H9 (cell line): Measurements from ENCODE around the gene SPDYA. TPM values are rescaled to one million over a fixed set of nuclear protein-coding genes. Genes with fewer than 3 reads are reported as not detected.

Experiments
- DNase-seq: peaks from one replicate; pipeline ENCODE4 v3.0.0-alpha.2; 2017
- H2AFZ ChIP-seq: one replicate; pipeline ENCODE4 v1.6.1; 2013; ENCODE audit warnings: mild to moderate bottlenecking, low read length, control low read depth, moderate library complexity
- H2AK5ac ChIP-seq: 2 replicates; pipeline ENCODE4 v1.6.1; 2013; ENCODE audit warnings: low read length, control low read depth, mixed read lengths; ENCODE audit not compliant: insufficient read length
- H2BK120ac ChIP-seq: one replicate; pipeline ENCODE4 v1.6.1; 2013; ENCODE audit warnings: low read depth, mild to moderate bottlenecking, low read length, control low read depth, inconsistent platforms; ENCODE audit not compliant: poor library complexity, severe bottlenecking
- H2BK12ac ChIP-seq: 2 replicates; pipeline ENCODE4 v1.6.1; 2013; ENCODE audit warnings: low read length, control low read depth, mixed read lengths, low read depth; ENCODE audit not compliant: insufficient read length
- H2BK15ac ChIP-seq: 2 replicates; pipeline ENCODE4 v1.6.1; 2013; ENCODE audit warnings: low read depth, low read length, control low read depth
- H2BK20ac ChIP-seq: one replicate; pipeline ENCODE4 v1.6.1; 2013; ENCODE audit warnings: low read depth, mild to moderate bottlenecking, low read length, control low read depth, inconsistent platforms; ENCODE audit not compliant: poor library complexity, severe bottlenecking
- H2BK5ac ChIP-seq: 2 replicates; pipeline ENCODE4 v1.6.1; 2013; ENCODE audit warnings: low read length, control low read depth, mixed read lengths; ENCODE audit not compliant: insufficient read length
- H3K14ac ChIP-seq: 2 replicates; pipeline ENCODE4 v1.6.1; 2013; ENCODE audit warnings: low read length, control low read depth; ENCODE audit not compliant: insufficient read depth
- H3K18ac ChIP-seq: 2 replicates; pipeline ENCODE4 v1.6.1; 2013; ENCODE audit warnings: low read depth, mild to moderate bottlenecking, mixed read lengths, low read length, control low read depth; ENCODE audit not compliant: insufficient read length
- H3K23ac ChIP-seq: 2 replicates; pipeline ENCODE4 v1.6.1; 2013; ENCODE audit warnings: low read length, control low read depth, mixed read lengths, low read depth; ENCODE audit not compliant: insufficient read length
- H3K23me2 ChIP-seq: 2 replicates; pipeline ENCODE4 v1.6.1; 2013; ENCODE audit warnings: low read depth, mild to moderate bottlenecking, mixed read lengths, low read length, control low read depth; ENCODE audit not compliant: insufficient read length, poor library complexity, severe bottlenecking
- H3K27ac ChIP-seq: 2 replicates; pipeline ENCODE4 v1.5.1; 2013; ENCODE audit warnings: low read length, control low read depth, mixed read lengths, low read depth; ENCODE audit not compliant: insufficient read length
- H3K27me3 ChIP-seq: 2 replicates; pipeline ENCODE4 v1.6.1; 2013; ENCODE audit warnings: low read length, control low read depth, inconsistent platforms; ENCODE audit not compliant: insufficient read depth
- H3K4ac ChIP-seq: 2 replicates; pipeline ENCODE4 v1.6.1; 2013; ENCODE audit warnings: low read depth, mild to moderate bottlenecking, control low read depth, inconsistent platforms, low read length, moderate library complexity
- H3K4me1 ChIP-seq: 2 replicates; pipeline ENCODE4 v1.6.1; 2013; ENCODE audit warnings: low read length, control low read depth, inconsistent platforms; ENCODE audit not compliant: insufficient read depth
- H3K4me2 ChIP-seq: 2 replicates; pipeline ENCODE4 v1.6.1; 2013; ENCODE audit warnings: low read length, control low read depth, mixed read lengths; ENCODE audit not compliant: insufficient read length, insufficient read depth
- H3K56ac ChIP-seq: 2 replicates; pipeline ENCODE4 v1.6.1; 2013; ENCODE audit warnings: low read depth, mild to moderate bottlenecking, mixed read lengths, low read length, control low read depth; ENCODE audit not compliant: insufficient read length
- H3K79me1 ChIP-seq: 2 replicates; pipeline ENCODE4 v1.6.1; 2013; ENCODE audit warnings: low read depth, mild to moderate bottlenecking, moderate library complexity, low read length, control low read depth, inconsistent platforms; ENCODE audit not compliant: insufficient read depth, poor library complexity, severe bottlenecking
- H3K79me2 ChIP-seq: 2 replicates; pipeline ENCODE4 v1.6.1; 2013; ENCODE audit warnings: low read length, control low read depth, inconsistent platforms; ENCODE audit not compliant: insufficient read depth
- H3K9ac ChIP-seq: 2 replicates; pipeline ENCODE4 v1.6.1; 2013; ENCODE audit warnings: low read length, control low read depth, mixed read lengths; ENCODE audit not compliant: insufficient read length; ENCODE audit errors: extremely low read depth
- H3K9me3 ChIP-seq: one replicate; pipeline ENCODE4 v1.6.1; 2013; ENCODE audit warnings: low read depth, low read length, inconsistent platforms; ENCODE audit not compliant: control insufficient read depth
- H3T11ph ChIP-seq: one replicate; pipeline ENCODE4 v1.6.1; 2013; ENCODE audit warnings: mild to moderate bottlenecking, low read length, control low read depth, inconsistent platforms
- H4K20me1 ChIP-seq: one replicate; pipeline ENCODE4 v1.6.1; 2013; ENCODE audit not compliant: control insufficient read depth, insufficient read length, insufficient read depth
- H4K5ac ChIP-seq: 2 replicates; pipeline ENCODE4 v1.6.1; 2013; ENCODE audit warnings: low read depth, mild to moderate bottlenecking, mixed read lengths, low read length, control low read depth; ENCODE audit not compliant: insufficient read length
- H4K8ac ChIP-seq: replicated peaks from 2 replicates; pipeline ENCODE4 v1.6.1; 2013; ENCODE audit warnings: low read length, control low read depth, mixed read lengths, low read depth; ENCODE audit not compliant: insufficient read length
- H4K91ac ChIP-seq: 2 replicates; pipeline ENCODE4 v1.6.1; 2013; ENCODE audit warnings: low read depth, mild to moderate bottlenecking, moderate library complexity, mixed read lengths, low read length, control low read depth; ENCODE audit not compliant: insufficient read length
- H3K27ac Mint-ChIP-seq, 3 experiments: 2 replicates in 2 of 3; 3 replicates in 1 of 3; pipeline ENCODE4 v1.8.0; 2020 to 2021; ENCODE audit warnings: mixed read lengths in 3 of 3, mild to moderate bottlenecking in 1 of 3, moderate library complexity in 1 of 3
- H3K27me3 Mint-ChIP-seq: 2 replicates; pipeline ENCODE4 v1.8.0; 2021; ENCODE audit warnings: low read depth, mild to moderate bottlenecking, moderate library complexity, mixed read lengths
- H3K36me3 Mint-ChIP-seq, 3 experiments: 2 replicates in 2 of 3; 3 replicates in 1 of 3; pipeline ENCODE4 v1.8.0; 2020 to 2021; ENCODE audit warnings: low read depth in 3 of 3, mixed read lengths in 3 of 3; ENCODE audit not compliant: insufficient read depth in 1 of 3
- H3K4me1 Mint-ChIP-seq, 2 experiments: 2 replicates each; pipeline ENCODE4 v1.8.0; 2020; ENCODE audit warnings: mixed read lengths in 2 of 2
- H3K4me3 Mint-ChIP-seq, 2 experiments: 2 replicates in 1 of 2; 3 replicates in 1 of 2; pipeline ENCODE4 v1.8.0; 2020 to 2021; ENCODE audit warnings: mild to moderate bottlenecking in 2 of 2, mixed read lengths in 2 of 2, moderate library complexity in 1 of 2
- H3K9me3 Mint-ChIP-seq, 2 experiments: 2 replicates in 1 of 2; 3 replicates in 1 of 2; pipeline ENCODE4 v1.8.0; 2020; ENCODE audit warnings: mild to moderate bottlenecking in 2 of 2, mixed read lengths in 2 of 2, moderate library complexity in 1 of 2
- WGBS: extraction: QIAGEN DNeasy Blood & Tissue Kit; methylation state at CpG from one replicate; pipeline ENCODE4 v1.1.7; 2013; ENCODE audit warnings: missing lambda C conversion rate, low lambda C conversion rate, mixed read lengths; ENCODE audit not compliant: insufficient read length; ENCODE audit errors: extremely low coverage; 5-methylcytosine and 5-hydroxymethylcytosine counted together
- total RNA-seq: library from RNA; stranded (reverse); gene quantifications from 2 replicates; pipeline ENCODE4 v1.2.1, GENCODE V29; 2021
- TF ChIP-seq, protein P1 (sequence below): fragments of 200-600 bp; sonication (generic); conservative IDR thresholded peaks from 3 replicates; pipeline ENCODE4 v1.8.0; 2021; ENCODE audit warnings: antibody characterized with exemption, mild to moderate bottlenecking

Gene SPDYA
- total RNA-seq, 1 experiment from 2014 or later: 0.52 TPM

DNA sequence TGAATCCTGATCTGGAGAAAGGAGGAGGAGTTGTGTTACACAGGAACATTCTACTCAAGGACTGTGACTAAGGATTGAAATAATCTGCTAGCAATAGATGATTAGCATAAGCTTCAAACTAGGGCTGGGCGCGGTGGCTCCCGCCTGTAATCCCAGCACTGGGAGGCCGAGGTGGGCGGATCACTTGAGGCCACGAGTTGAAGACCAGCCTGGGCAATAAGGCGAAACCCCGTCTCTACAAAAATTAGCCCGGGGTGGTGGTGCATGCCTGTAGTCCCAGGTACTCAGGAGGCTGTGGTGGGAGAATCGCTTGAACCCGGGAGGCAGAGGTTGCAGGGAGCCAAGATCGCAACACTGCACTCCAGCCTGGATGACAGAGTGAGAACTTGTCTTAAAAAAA lies 58.0 kb downstream of the SPDYA start:
- H3K4me2 ChIP-seq: peak overlapping the region; percentile 56
- Mint-ChIP-seq H3K27me3 (peaks cover 6% of the 10 kb centered on the region), H3K9me3 (no peaks in the 10 kb centered on the region), H3K36me3 (peaks cover 0 to 21% (median 17%) of the 10 kb centered on the region in 3 experiments; a peak in 6 of 7 replicates), H3K4me1 (peaks cover 11 to 13% of the 10 kb centered on the region in 2 experiments), H3K4me3 (peak overlapping the region; percentile 72 to 98), H3K27ac (no peak overlapping the region)
- no peak overlapping the region for H2AK5ac ChIP-seq
- peaks cover 3% of the 10 kb centered on the region for H3K23me2 ChIP-seq
- H3K23ac ChIP-seq: no peak overlapping the region
- no peak overlapping the region for H3K18ac ChIP-seq
- H2BK12ac ChIP-seq: no peak overlapping the region
- H3K4ac ChIP-seq: no peak overlapping the region
- no peak overlapping the region for H2BK5ac ChIP-seq
- TF ChIP-seq, protein P1, sequence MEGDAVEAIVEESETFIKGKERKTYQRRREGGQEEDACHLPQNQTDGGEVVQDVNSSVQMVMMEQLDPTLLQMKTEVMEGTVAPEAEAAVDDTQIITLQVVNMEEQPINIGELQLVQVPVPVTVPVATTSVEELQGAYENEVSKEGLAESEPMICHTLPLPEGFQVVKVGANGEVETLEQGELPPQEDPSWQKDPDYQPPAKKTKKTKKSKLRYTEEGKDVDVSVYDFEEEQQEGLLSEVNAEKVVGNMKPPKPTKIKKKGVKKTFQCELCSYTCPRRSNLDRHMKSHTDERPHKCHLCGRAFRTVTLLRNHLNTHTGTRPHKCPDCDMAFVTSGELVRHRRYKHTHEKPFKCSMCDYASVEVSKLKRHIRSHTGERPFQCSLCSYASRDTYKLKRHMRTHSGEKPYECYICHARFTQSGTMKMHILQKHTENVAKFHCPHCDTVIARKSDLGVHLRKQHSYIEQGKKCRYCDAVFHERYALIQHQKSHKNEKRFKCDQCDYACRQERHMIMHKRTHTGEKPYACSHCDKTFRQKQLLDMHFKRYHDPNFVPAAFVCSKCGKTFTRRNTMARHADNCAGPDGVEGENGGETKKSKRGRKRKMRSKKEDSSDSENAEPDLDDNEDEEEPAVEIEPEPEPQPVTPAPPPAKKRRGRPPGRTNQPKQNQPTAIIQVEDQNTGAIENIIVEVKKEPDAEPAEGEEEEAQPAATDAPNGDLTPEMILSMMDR: no peak
- no peak overlapping the region for H3K14ac ChIP-seq
- H3K56ac ChIP-seq: no peak overlapping the region
- no peaks in the 10 kb centered on the region for H3K27me3 ChIP-seq
- no peak overlapping the region for H3T11ph ChIP-seq
- H3K79me1 ChIP-seq: peaks cover 2% of the 10 kb centered on the region
- H3K9me3 ChIP-seq: no peaks in the 10 kb centered on the region
- H2BK15ac ChIP-seq: no peak overlapping the region
- peaks cover 15% of the 10 kb centered on the region; the same call in 1 of the 2 replicates for H3K79me2 ChIP-seq
- no peak overlapping the region for H4K91ac ChIP-seq
- no peak overlapping the region for H4K8ac ChIP-seq
- no peak overlapping the region for H3K27ac ChIP-seq
- no peaks in the 10 kb centered on the region; the same call in 1 of the 2 replicates for H3K4me1 ChIP-seq
- H4K20me1 ChIP-seq: no peaks in the 10 kb centered on the region
- no peak overlapping the region for H2BK20ac ChIP-seq
- no CpG with 5 or more reads among the region's 12 CpGs for WGBS
- no peak overlapping the region for H4K5ac ChIP-seq
- DNase-seq: no peak
- H2BK120ac ChIP-seq: no peak overlapping the region
- H3K9ac ChIP-seq: no peak overlapping the region
- no peak overlapping the region for H2AFZ ChIP-seq
